ENCODE measurements around the gene STXBP3. TPM values are rescaled to one million over a fixed set of nuclear protein-coding genes. Genes with fewer than 3 reads are reported as not detected.

STXBP3 gene
- polyA plus RNA-seq, 1 experiment: 44.0 TPM

- no peak for TF ChIP-seq CTCF (IDR thresholded peaks at IDR 0.05; ENCODE audit: low read depth, low read length)
- POLR2A ChIA-PET: interaction anchor here (0.6 kb wide), 1 partner anchor 1161 kb away, joined by 3 read pairs; no protein-coding TSS in a partner anchor
- H3K27ac ChIP-seq (ENCODE audit: low read depth, low read length): no peak overlapping the region
- H3K4me3 ChIP-seq (ENCODE audit: low read depth, low read length): no peak overlapping the region
- H3K27me3 ChIP-seq (ENCODE audit: control insufficient read depth, insufficient read depth, low read length): no peaks in the 10 kb centered on the region
- DNase-seq (ENCODE audit: low read depth, low spot score): no peak
- CTCF ChIA-PET: no interaction called here
- H3K9me3 ChIP-seq (ENCODE audit: control insufficient read depth, insufficient read depth, low read length): no peaks in the 10 kb centered on the region
These were observed 30.5 kb upstream of the STXBP3 start for GRCh38 chr1:108715932-108716331.

- CTCF ChIA-PET: no interaction called here
- TF ChIP-seq CTCF (IDR thresholded peaks at IDR 0.05; ENCODE audit: low read depth, low read length): no peak
- Histone ChIP-seq H3K27me3 (ENCODE audit: control insufficient read depth, insufficient read depth, low read length) (no peaks in the 10 kb centered on the region), H3K27ac (ENCODE audit: low read depth, low read length) (no peak overlapping the region), H3K9me3 (ENCODE audit: control insufficient read depth, insufficient read depth, low read length) (no peaks in the 10 kb centered on the region), H3K4me3 (ENCODE audit: low read depth, low read length) (no peak overlapping the region)
- POLR2A ChIA-PET: no interaction called here
- DNase-seq (ENCODE audit: low read depth, low spot score): no peak
These were observed 29.8 kb upstream of the STXBP3 start for GRCh38 chr1:108716437-108717230.

GRCh38 chr1:108717774-108718316, 28.6 kb upstream of the STXBP3 start:
- POLR2A ChIA-PET: no interaction called here
- Histone ChIP-seq H3K27ac (ENCODE audit: low read depth, low read length) (no peak overlapping the region), H3K27me3 (ENCODE audit: control insufficient read depth, insufficient read depth, low read length) (no peaks in the 10 kb centered on the region), H3K9me3 (ENCODE audit: control insufficient read depth, insufficient read depth, low read length) (no peaks in the 10 kb centered on the region), H3K4me3 (ENCODE audit: low read depth, low read length) (no peak overlapping the region)
- DNase-seq (ENCODE audit: low read depth, low spot score): no peak
- no peak for TF ChIP-seq CTCF (IDR thresholded peaks at IDR 0.05; ENCODE audit: low read depth, low read length)
- CTCF ChIA-PET: no interaction called here

GRCh38 chr1:108718927-108719655, 27.4 kb upstream of the STXBP3 start:
- CTCF ChIA-PET: no interaction called here
- H3K4me3 ChIP-seq (ENCODE audit: low read depth, low read length): no peak overlapping the region
- H3K9me3 ChIP-seq (ENCODE audit: control insufficient read depth, insufficient read depth, low read length): no peaks in the 10 kb centered on the region
- no peaks in the 10 kb centered on the region for H3K27me3 ChIP-seq (ENCODE audit: control insufficient read depth, insufficient read depth, low read length)
- POLR2A ChIA-PET: no interaction called here
- H3K27ac ChIP-seq (ENCODE audit: low read depth, low read length): no peak overlapping the region
- DNase-seq (ENCODE audit: low read depth, low spot score): no peak
- no peak for TF ChIP-seq CTCF (IDR thresholded peaks at IDR 0.05; ENCODE audit: low read depth, low read length)
